ENCODE measurements around the gene EIPR1. TPM values are rescaled to one million over a fixed set of nuclear protein-coding genes. Genes with fewer than 3 reads are reported as not detected.

The EIPR1 gene
- total and polyA plus RNA-seq, 2 of the 13 experiments (the other 11 are each of a cell fraction or from before 2014, with no cell fraction given), result 70.0 to 96.3 TPM

DNA sequence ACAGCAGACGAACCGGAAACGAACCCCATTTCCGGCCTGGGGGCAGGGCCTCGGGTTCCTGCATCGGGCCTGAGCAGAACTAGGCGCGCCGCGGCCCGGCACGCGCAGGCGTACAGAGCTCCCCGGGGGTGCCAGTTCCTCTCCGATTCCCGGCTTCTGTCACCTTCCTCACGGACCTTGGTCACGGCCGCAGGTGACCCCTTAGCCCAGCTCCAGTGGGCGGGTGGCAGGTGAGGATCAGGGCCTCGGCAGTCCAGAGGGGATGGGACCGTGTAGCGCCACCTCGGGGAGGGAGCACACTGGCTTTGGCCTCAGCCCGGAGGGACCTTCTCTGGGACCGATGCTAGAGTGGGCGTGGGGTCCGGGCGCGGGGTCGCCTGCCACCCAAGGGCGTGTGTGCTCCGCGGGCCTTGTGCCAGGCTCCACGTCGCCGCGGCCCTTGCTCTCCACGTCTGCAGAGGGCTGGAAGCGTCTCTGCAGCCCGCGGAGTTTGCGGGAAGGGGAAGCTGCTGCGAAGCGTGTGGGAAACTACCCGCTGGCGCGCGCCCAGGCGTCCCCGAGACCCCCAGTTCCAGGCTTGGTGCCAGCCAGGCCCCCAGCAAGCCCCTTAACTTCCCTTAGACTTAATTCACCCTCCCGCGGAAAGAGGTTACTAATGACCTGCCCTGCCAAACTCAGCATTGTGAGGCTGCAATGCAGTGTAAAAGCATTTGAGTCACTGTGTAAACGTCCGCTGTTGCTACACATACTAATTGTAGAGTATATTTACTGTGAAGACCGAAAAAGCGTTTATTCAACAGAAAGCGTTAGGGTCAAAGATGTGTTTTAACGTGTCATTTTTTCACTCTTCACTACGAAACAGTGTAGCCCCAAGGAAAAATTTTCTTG is 2.3 kb upstream of the EIPR1 start, which contains the start of gene TRAPPC12:
TSS of gene TRAPPC12 (plus strand) at position 48 of the 888 bp plus-strand sequence. CDS start 7,930 bp downstream, outside the sequence.
- Histone ChIP-seq H2AFZ (ENCODE audit: low read length) (peak within 1 kb of the TSS; percentile 17), H4K20me1 (ENCODE audit: insufficient read depth, low read length) (peaks cover 4% of the 10 kb centered on the region; the same call in 1 of the 2 replicates), H3K9me3 (ENCODE audit: low read length) (no peaks in the 10 kb centered on the region), H3K27ac (ENCODE audit: extremely low read length, insufficient read depth, low read length) (peak within 1 kb of the TSS; percentile 96), H3K9ac (ENCODE audit: insufficient read depth, low read depth, low read length) (peak within 1 kb of the TSS; percentile 99), H3K4me3 (replicated peaks in 1 of 3; ENCODE audit: insufficient read depth in 1 of 3, low read depth in 2 of 3, low read length in 3 of 3) (peak within 1 kb of the TSS; percentile 85 to 96 (median 92)), H3K36me3 (replicated peaks in 1 of 2; ENCODE audit: control insufficient read depth in 1 of 2, insufficient read depth in 2 of 2, low read length in 2 of 2) (peaks cover 2 to 14% of the 10 kb centered on the region in 2 experiments; a peak in 2 of 5 replicates), H3K4me2 (ENCODE audit: low read depth, low read length) (peak within 1 kb of the TSS; percentile 91), H3K27me3 (ENCODE audit: control insufficient read depth in 1 of 2, insufficient read depth in 2 of 2, low read length in 2 of 2) (no peaks in the 10 kb centered on the region; a peak in 1 of 5 replicates), H3K4me1 (ENCODE audit: insufficient read depth, low read length) (peaks cover 50% of the 10 kb centered on the region), H3K79me2 (ENCODE audit: insufficient read depth, low read length) (peaks cover 62% of the 10 kb centered on the region)
- in situ Hi-C loops (cut with HindIII; ENCODE audit: extremely low pct_ligation_motif_present, low pct_unique_long_range_greater_than_20kb) (no loop called here), intact Hi-C loops (cut with micrococcal nuclease; ENCODE audit: unreplicated experiment) (loop anchor here (5.0 kb wide), 5 partner anchors 78 to 277 kb away; partner anchors contain the start of gene ALLC)
- BruUV-seq (replicated peaks), result TSS peak; percentile 49
- 2% methylated on average over 13 of the region's 61 CpGs for WGBS (ENCODE audit: low lambda C conversion rate)
- FAIRE-seq, result peak; percentile 56
- ChIA-PET CTCF (ENCODE audit: low intra/inter-chr PET ratio, low total read pairs) (no interaction called here), POLR2A (interaction anchor here (0.8 to 4.8 kb wide), 14 partner anchors 11 to 272 kb away, joined by 3 to 52 read pairs (median 5); partner anchors contain the start of gene RNASEH1)
- peak; percentile 95 for DNase-seq (ENCODE audit: low spot score)
- peak; percentile 85 for ATAC-seq
- peak; percentile 96 for TF ChIP-seq ZNF414 (CRISPR knock-in tag; IDR thresholded peaks at IDR 0.05)
- peak; percentile 97 for TF ChIP-seq NFATC3 (CRISPR knock-in tag; IDR thresholded peaks at IDR 0.05)
- no peak; the same call in 1 of the 2 replicates for TF ChIP-seq E2F2 (CRISPR knock-in tag; IDR thresholded peaks at IDR 0.05; ENCODE audit: borderline replicate concordance)
- peak; percentile 30; the same call in 1 of the 2 replicates for TF ChIP-seq PPARG (CRISPR knock-in tag; conservative IDR thresholded peaks at IDR 0.05)
- no peak; the same call in 1 of the 2 replicates for TF ChIP-seq ATF3 (CRISPR knock-in tag; IDR thresholded peaks at IDR 0.05)
- peak; percentile 99 for TF ChIP-seq NRL (CRISPR knock-in tag; IDR thresholded peaks at IDR 0.05; ENCODE audit: borderline replicate concordance)
- TF ChIP-seq MEIS2 (CRISPR knock-in tag; IDR thresholded peaks at IDR 0.05), result no peak
- 0 out of 2 replicates have a peak, but pooled peaks have one; percentile 34 for TF ChIP-seq ZNF30 (CRISPR knock-in tag; IDR thresholded peaks at IDR 0.05)
- TF ChIP-seq SKI (IDR thresholded peaks at IDR 0.05; ENCODE audit: partially characterized antibody), result peak; percentile 80
- peak; percentile 48; the same call in 1 of the 2 replicates for TF ChIP-seq ZNF580 (CRISPR knock-in tag; IDR thresholded peaks at IDR 0.05; ENCODE audit: borderline replicate concordance, low read depth)
- TF ChIP-seq, protein P1, sequence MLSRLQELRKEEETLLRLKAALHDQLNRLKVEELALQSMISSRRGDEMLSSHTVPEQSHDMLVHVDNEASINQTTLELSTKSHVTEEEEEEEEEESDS (CRISPR knock-in tag; IDR thresholded peaks at IDR 0.05; ENCODE audit: borderline replicate concordance), result 0 out of 2 replicates have a peak, but pooled peaks have one; percentile 77
- peak; percentile 90; the same call in 1 of the 2 replicates for TF ChIP-seq CEBPB (IDR thresholded peaks at IDR 0.05; ENCODE audit: borderline replicate concordance, low read depth, low read length)
- no peak for TF ChIP-seq SOX6 (IDR thresholded peaks at IDR 0.05)
- peak; percentile 91 for TF ChIP-seq SOX6 (CRISPR knock-in tag; IDR thresholded peaks at IDR 0.05)
- TF ChIP-seq ZNF33A (CRISPR knock-in tag; IDR thresholded peaks at IDR 0.05; ENCODE audit: borderline replicate concordance), result peak; percentile 94; the same call in 1 of the 2 replicates
- peak; percentile 33; the same call in 1 of the 2 replicates for TF ChIP-seq NR1H2 (CRISPR knock-in tag; IDR thresholded peaks at IDR 0.05; ENCODE audit: borderline replicate concordance, low read depth)
- peak; percentile 81 for TF ChIP-seq RBM22 (optimal IDR thresholded peaks at IDR 0.05; ENCODE audit: low read length)
- TF ChIP-seq ZNF343 (CRISPR knock-in tag; IDR thresholded peaks at IDR 0.05), result peak; percentile 98
- TF ChIP-seq BORCS8-MEF2B (CRISPR knock-in tag; IDR thresholded peaks at IDR 0.05), result peak; percentile 94
- peak; percentile 96 for TF ChIP-seq PRMT3 (CRISPR knock-in tag; IDR thresholded peaks at IDR 0.05; ENCODE audit: borderline replicate concordance, low read depth)
- TF ChIP-seq MEIS1 (CRISPR knock-in tag; IDR thresholded peaks at IDR 0.05; ENCODE audit: borderline replicate concordance), result peak; percentile 96

Measured in HepG2 (cell line).